Measurements from ENCODE around the gene ZNF556. TPM values are rescaled to one million over a fixed set of nuclear protein-coding genes. Genes with fewer than 3 reads are reported as not detected.

ZNF556 gene
- total and polyA plus RNA-seq, 4 donors, result 0.02 to 0.09 TPM; not detected in 2

- TF ChIP-seq CTCF (IDR thresholded peaks at IDR 0.05; ENCODE audit: control extremely low read depth, extremely low read depth), result no peak
- Histone ChIP-seq H3K36me3 (ENCODE audit: control insufficient read depth in 4 of 4, insufficient read depth in 4 of 4, low read length in 4 of 4) (peaks cover 15 to 33% (median 20%) of the 10 kb centered on the region in 4 donors), H3K4me1 (ENCODE audit: control insufficient read depth in 5 of 5, insufficient read depth in 5 of 5, low read length in 5 of 5) (no peaks in the 10 kb centered on the region), H3K4me3 (no peak overlapping the region), H3K9me3 (ENCODE audit: control insufficient read depth in 4 of 4, insufficient read depth in 3 of 4, low read length in 3 of 4) (peaks cover 0 to 14% (median 13%) of the 10 kb centered on the region in 4 donors), H3K9ac (ENCODE audit: insufficient read depth in 1 of 2, low read length in 2 of 2) (no peak overlapping the region), H3K27ac (ENCODE audit: low read depth in 1 of 2, low read length in 1 of 2) (no peak overlapping the region), H3K27me3 (ENCODE audit: control insufficient read depth in 3 of 3, insufficient read depth in 3 of 3, low read length in 2 of 3) (no peaks in the 10 kb centered on the region)
- no peak for DNase-seq
- WGBS, 2 donors, result 98% methylated on average over 16 of the region's 16 CpGs
- ATAC-seq (ENCODE audit: insufficient read depth, low FRiP score), result no peak
These were observed 50.4 kb downstream of the ZNF556 start for GRCh38 chr19:2917275-2918184.

GRCh38 chr19:2922987-2923386 lies 55.9 kb downstream of the ZNF556 start:
- TF ChIP-seq CTCF (IDR thresholded peaks at IDR 0.05; ENCODE audit: control extremely low read depth, extremely low read depth), result no peak
- H3K9ac ChIP-seq (ENCODE audit: insufficient read depth in 1 of 2, low read length in 2 of 2), result no peak overlapping the region
- 56 to 60% methylated on average over 5 of the region's 5 CpGs for WGBS, 2 donors
- H3K27ac ChIP-seq (ENCODE audit: low read depth in 1 of 2, low read length in 1 of 2), result no peak overlapping the region
- peaks cover 0 to 5% (median 0%) of the 10 kb centered on the region in 5 donors for H3K4me1 ChIP-seq (ENCODE audit: control insufficient read depth in 5 of 5, insufficient read depth in 5 of 5, low read length in 5 of 5)
- H3K9me3 ChIP-seq (ENCODE audit: control insufficient read depth in 4 of 4, insufficient read depth in 3 of 4, low read length in 3 of 4), result peaks cover 0 to 3% (median under 1%) of the 10 kb centered on the region in 4 donors
- H3K36me3 ChIP-seq (ENCODE audit: control insufficient read depth in 4 of 4, insufficient read depth in 4 of 4, low read length in 4 of 4), result peaks cover 1 to 10% (median 2%) of the 10 kb centered on the region in 4 donors
- no peak overlapping the region for H3K4me3 ChIP-seq
- ATAC-seq (ENCODE audit: insufficient read depth, low FRiP score) (no peak), DNase-seq (no peak)
- no peaks in the 10 kb centered on the region for H3K27me3 ChIP-seq (ENCODE audit: control insufficient read depth in 3 of 3, insufficient read depth in 3 of 3, low read length in 2 of 3)

GRCh38 chr19:2923510-2923909 lies 56.4 kb downstream of the ZNF556 start:
- DNase-seq, result no peak
- Histone ChIP-seq H3K4me3 (no peak overlapping the region), H3K9ac (ENCODE audit: insufficient read depth in 1 of 2, low read length in 2 of 2) (no peak overlapping the region), H3K9me3 (ENCODE audit: control insufficient read depth in 4 of 4, insufficient read depth in 3 of 4, low read length in 3 of 4) (peaks cover 0 to 2% (median 0%) of the 10 kb centered on the region in 4 donors), H3K4me1 (ENCODE audit: control insufficient read depth in 5 of 5, insufficient read depth in 5 of 5, low read length in 5 of 5) (peaks cover 0 to 5% (median 0%) of the 10 kb centered on the region in 5 donors), H3K36me3 (ENCODE audit: control insufficient read depth in 4 of 4, insufficient read depth in 4 of 4, low read length in 4 of 4) (peaks cover 0 to 8% (median under 1%) of the 10 kb centered on the region in 4 donors), H3K27ac (ENCODE audit: low read depth in 1 of 2, low read length in 1 of 2) (no peak overlapping the region), H3K27me3 (ENCODE audit: control insufficient read depth in 3 of 3, insufficient read depth in 3 of 3, low read length in 2 of 3) (no peaks in the 10 kb centered on the region)
- 59 to 67% methylated on average over 4 of the region's 4 CpGs for WGBS, 2 donors
- no peak for TF ChIP-seq CTCF (IDR thresholded peaks at IDR 0.05; ENCODE audit: control extremely low read depth, extremely low read depth)
- ATAC-seq (ENCODE audit: insufficient read depth, low FRiP score), result no peak

All from lung (tissue), 12 donors.